ENCODE measurements around the gene RAP1B.
A peak's percentile ranks its signal among the peaks of the same experiment; 100 is the strongest.

Gene RAP1B

DNA sequence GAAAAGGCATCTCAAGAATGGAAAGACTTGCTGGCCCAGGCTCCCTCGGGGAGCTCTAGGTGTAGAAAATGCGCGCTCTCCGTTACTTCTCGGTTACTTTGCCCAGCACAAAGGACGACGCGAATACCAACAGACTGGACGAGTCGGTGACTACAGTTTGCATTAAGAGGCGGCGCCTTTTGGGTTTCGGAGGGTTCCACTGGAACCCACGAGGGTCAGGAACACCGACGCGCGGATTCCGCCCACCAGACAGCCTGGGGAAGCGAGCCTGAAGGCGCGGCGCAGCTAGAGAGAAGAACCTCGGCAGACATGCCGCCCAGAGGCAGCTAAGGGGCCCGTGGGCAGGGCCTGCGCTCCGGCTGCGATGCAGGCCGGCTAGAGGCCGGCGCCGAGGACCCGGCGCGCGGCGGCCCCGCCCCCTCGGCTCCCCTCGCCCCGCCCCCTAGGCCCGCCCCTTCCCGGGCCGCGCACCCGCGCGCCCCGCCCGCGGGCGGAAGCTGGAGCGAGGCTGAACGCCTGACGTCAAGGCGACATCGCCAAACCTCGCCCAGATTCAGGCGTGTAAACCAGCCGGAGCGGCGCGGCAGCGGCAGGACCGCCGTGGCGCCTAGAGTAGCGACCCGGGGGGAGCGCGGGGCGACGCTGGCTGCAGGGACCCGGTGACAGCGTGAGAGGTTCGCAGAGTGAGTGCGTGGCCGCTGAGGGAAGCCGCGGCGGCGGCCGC lies at the start of gene RAP1B:
Gene RAP1B (plus strand): TSS at position 530 of the 724 bp plus-strand sequence. CDS start 37,826 bp downstream, outside the sequence.
- peak; percentile 92 for DNase-seq

GRCh38 chr12:68561830-68562229 lies 48.9 kb upstream of the RAP1B start:
- DNase-seq: no peak

DNA sequence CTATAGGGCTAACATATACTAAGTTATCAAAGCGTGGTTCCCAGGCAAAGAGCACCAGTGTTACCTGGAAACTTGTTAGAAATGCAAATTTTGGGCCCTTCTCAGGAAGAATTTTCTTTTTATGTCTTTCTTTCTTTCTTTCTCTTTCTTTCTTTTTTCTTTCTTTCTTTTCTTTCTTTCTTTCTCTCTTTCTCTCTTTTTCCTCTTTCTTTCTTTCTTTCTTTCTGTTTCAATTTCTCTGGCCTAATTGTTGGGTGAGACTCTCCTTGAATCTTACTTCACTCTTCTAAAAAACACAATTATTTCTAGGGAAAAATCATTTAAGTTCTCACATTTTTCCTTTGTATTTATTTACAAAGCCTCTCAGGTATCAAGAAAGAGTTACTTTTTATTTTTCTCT lies 46.5 kb upstream of the RAP1B start:
- no peak for DNase-seq

DNA sequence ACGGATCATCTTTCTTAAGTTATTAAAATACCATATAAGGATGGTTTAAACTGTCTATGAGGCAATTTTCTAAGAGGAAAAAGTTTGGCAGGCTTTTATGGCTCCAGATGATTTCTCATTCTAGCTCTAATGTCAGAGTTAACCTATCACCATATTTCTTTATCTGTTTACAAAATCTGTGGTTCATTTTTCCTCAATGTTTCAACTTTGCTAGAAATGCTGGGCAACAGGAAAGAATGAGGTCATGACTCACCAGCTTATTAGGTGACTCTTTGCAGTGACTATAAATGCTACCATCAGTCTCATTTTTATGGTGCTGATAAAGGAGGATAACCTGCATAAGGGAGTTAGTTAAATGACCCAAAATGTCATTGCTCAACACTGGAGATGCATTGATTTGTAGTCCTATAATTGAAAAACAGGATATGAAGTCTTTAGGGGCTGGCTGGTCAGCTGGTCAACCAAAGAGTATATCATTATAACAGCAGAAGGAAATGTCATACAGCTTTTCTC lies 45.3 kb upstream of the RAP1B start:
- no peak for DNase-seq

DNA sequence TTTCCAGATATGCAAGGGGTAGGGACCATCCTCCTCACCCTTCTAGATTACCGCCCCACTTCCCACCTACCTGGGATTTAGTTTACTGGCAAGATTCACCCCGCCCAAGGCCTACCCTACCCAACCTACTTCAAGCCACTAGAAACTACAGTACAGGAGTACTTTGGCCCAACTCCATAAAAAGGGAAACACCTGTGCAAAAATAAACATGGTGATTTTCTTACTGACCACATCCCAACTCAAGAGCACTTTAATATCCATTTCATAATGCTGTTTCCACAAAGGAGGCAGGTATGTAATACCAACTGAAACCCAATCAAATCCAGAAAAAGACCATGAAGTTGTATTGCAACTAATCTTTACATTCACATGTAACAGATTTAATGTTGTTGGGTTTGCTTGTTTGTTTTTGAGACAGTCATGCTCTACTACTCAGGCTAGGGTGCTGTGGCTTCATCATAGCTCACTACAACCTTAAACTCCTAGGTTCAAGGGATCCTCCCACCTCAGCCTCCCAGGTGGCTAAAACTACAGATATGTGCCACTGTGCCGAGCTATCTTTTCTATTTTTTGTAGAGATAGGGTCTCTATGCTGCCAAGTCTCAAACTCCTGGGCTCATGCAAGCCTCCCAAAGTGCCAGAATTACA lies 41.7 kb upstream of the RAP1B start:
- DNase-seq: no peak

DNA sequence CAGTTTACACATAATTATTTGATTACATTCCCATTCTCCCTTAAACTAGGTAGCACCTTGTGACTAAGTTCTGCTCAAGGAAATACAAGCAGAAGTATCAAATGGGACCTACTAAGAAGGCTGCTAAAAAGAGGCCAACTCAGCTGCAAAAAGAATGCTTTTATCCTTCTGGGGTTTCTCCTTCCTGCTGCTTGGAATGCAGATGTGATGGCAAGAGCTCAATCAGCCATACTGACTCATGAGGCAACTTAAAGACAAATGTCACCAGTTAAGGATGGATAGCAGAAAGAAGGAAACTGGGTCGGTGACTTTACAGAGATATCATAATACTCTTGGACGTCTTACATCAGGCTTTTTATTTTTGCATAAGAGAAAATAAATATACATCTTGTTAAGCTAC lies 38.0 kb upstream of the RAP1B start:
- DNase-seq: no peak

DNA sequence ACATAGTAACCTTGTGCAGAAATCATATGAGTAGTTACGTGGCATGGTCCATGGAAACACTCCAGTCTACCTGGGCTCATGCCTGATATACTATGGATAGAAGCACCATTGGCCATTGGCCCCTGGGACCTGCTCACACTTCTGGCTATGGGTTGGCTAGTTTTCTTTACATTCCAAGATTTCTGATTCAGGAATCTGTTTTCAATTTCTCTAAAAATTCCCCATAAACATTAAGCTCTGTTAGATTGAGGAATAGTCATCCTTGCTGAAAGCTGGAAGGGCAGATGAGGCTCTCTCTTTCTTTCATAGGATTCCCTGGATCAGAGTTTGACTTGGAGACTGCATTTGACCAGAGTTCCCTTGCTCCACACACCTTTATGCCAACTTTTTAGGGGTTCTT lies 37.3 kb upstream of the RAP1B start:
- DNase-seq: no peak

DNA sequence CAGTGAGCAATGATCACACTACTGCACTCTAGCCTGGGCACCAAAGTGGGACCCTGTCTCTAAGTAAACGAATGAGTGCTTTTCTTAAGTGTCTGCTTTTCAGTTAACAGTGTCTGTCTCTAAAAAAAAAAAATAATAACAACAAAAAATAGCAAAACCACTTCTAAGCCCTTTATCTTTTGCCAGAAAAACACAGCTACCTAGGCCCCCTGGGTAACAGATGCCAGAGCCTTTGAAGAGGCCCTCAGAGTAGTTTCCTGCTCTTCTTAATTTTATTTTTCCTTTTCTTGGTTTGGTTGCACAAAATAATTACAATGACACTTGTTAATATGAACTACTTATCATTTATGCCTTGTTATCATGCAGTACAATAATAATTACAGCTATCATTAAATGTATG lies 32.8 kb upstream of the RAP1B start:
- DNase-seq: no peak

GRCh38 chr12:68578765-68579164 lies 31.9 kb upstream of the RAP1B start:
- no peak for DNase-seq

GRCh38 chr12:68579254-68579653 lies 31.4 kb upstream of the RAP1B start:
- no peak for DNase-seq

DNA sequence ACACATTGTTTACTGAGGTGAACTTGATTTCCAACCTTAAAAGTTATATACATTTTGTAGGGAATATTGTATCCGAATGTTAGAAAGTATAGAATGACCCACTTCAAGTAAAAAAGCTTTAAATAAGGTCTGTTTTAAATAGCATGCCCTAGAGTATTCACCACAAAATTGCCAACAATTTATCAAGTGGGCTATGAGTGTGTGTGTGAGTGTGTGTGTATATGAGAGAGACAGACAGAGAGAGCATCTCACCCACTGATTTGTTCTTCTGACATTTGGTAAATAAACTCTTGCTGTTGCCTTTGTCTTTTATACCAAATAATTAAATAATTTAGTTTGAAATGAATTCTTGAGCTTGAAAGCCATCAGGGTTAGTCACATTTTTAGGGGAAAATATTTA lies 29.8 kb upstream of the RAP1B start:
- DNase-seq: no peak

DNA sequence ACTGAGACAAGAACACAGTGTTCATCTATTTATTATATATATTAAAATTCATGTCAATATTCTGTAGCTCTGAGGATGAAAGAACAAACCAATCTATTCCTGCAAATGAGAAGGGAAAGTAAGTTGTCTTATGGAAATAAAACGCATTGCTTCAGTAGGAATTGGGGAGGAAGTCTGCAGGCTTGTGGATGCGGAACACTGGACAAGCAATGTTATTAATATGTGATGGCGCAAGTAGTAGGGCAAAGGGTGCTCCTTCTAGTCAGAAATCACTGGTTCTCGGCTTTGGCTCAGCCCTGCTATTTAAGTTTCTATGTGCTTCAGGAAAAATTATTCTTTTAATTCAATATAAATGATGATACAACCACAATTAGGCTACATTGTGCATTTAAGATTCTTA lies 28.8 kb upstream of the RAP1B start:
- no peak for DNase-seq

- DNase-seq: no peak
These were observed 24.7 kb upstream of the RAP1B start for GRCh38 chr12:68585966-68586365.

DNA sequence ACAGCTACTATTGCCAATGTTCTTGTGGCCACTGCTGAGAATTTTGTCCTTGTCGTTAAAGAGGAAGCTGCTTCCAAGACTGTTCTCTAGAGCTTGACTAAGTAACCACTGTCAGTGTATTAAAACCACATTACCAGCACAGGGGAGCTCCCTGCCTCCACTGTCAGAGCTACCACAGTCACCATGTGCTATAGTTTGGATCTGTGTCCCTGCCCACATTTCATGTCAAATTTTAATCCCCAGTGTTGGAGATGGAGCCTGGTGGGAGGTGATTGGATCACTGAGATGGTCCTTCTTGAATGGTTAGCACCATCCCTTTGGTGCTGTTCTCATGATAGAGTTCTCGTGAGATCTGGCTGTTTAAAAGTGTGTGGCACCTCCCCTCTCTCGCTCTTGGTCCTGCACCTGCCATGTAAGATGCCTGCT lies 23.2 kb upstream of the RAP1B start:
- no peak for DNase-seq

GRCh38 chr12:68589194-68589593 lies 21.5 kb upstream of the RAP1B start:
- DNase-seq: no peak

GRCh38 chr12:68591734-68592418 lies 18.8 kb upstream of the RAP1B start:
- no peak for DNase-seq

- no peak for DNase-seq
These were observed 15.5 kb upstream of the RAP1B start for GRCh38 chr12:68595241-68595640.

- DNase-seq: no peak
These were observed 8.9 kb upstream of the RAP1B start for GRCh38 chr12:68601767-68602166.

- no peak for DNase-seq
These were observed 8.0 kb upstream of the RAP1B start for GRCh38 chr12:68602720-68603119.

- no peak for DNase-seq
These were observed 2.5 kb upstream of the RAP1B start for GRCh38 chr12:68608191-68608590.

DNA sequence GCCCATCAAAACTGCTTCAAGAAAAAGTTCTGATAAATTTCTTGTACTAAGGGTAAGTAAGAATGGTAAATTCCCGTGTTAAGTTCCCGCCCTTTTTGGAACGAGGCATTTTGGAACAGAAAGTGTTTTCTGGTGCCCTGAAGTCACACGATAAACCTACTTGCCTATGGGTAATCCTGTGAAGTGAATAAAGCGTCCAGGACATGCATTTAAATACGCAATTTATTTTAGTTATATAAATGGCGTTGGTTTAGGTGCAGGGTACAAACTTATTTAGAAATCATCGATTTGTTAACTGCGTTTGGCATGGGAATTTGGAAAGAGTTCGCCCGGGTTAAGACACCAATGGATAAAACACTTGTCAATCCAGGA lies 715 bp upstream of the RAP1B start:
- no peak for DNase-seq

DNA sequence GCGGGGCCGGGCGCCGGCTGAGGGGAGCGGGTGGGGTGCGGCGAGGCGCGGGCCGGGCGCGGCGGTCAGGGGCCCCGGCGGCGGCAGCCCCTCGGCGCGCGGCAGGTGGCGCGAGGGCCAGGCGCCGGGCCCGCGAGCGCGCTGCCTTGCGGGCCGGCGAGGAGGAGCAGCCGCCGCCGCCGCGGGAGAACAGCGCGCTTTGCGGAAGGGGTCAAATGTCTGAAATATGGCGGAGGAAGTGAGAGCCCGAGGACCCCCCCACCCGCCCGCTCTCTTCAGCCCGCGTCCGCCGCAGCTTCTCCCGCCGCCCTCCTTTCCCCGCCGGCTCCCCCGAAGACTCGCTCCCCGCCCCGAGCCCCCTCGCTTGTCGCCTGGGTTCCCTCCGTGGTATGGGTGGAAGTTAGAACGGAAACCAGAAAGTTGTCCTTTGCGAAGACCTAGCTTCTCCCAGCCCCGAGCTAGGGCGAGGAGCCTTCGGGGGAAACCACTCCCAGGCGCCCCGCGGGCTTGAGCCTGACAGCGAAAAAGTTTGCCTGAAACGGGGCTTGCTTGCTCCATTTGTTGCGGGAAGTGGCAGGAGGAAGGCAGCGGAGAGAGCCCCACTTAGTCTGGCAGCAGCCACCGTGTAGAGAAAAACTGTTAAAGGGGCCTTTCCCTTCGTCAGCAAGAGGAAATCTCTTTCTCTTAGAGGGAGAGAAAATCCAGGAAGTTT lies 551 bp downstream of the RAP1B start:
- peak; percentile 65 for DNase-seq

- no peak for DNase-seq
These were observed 1.1 kb downstream of the RAP1B start for GRCh38 chr12:68611806-68612160.

Data from activated T-cell treated with anti-CD3 and anti-CD28 coated beads, Interleukin-2, amount 50 U/mL, for 1 hour (primary cell).